ENCODE data around the gene AP1S1.
"Not testable (repeated sequence)": the region's sequence is repeated elsewhere in the genome, so short reads cannot be mapped to it uniquely, and the experiment has no call there.

Gene AP1S1

GRCh38 chr7:101201695-101202602 lies 47.7 kb downstream of the AP1S1 start:
- DNase-seq (ENCODE audit: low spot score), result peak; percentile 54

- no peak for DNase-seq (ENCODE audit: low spot score)
Measured at GRCh38 chr7:101202603-101202918, 48.3 kb downstream of the AP1S1 start.

GRCh38 chr7:101203740-101204738 lies 49.8 kb downstream of the AP1S1 start:
- not testable (repeated sequence) for DNase-seq (ENCODE audit: low spot score)

- no peak for DNase-seq (ENCODE audit: low spot score)
Measured at GRCh38 chr7:101205901-101206664, 51.8 kb downstream of the AP1S1 start.

GRCh38 chr7:101206665-101207042 lies 52.4 kb downstream of the AP1S1 start:
- no peak for DNase-seq (ENCODE audit: low spot score)

- DNase-seq (ENCODE audit: low spot score), result no peak
Measured at GRCh38 chr7:101207459-101207858, 53.2 kb downstream of the AP1S1 start.

GRCh38 chr7:101208794-101209193 lies 54.5 kb downstream of the AP1S1 start:
- DNase-seq (ENCODE audit: low spot score), result no peak

- DNase-seq (ENCODE audit: low spot score), result no peak
Measured at GRCh38 chr7:101210143-101210542, 55.9 kb downstream of the AP1S1 start.

All from germinal center (tissue), 1 donor.